H1 (cell line): ENCODE data around the gene EPHA7. TPM values are rescaled to one million over a fixed set of nuclear protein-coding genes. Genes with fewer than 3 reads are reported as not detected.

ENCODE experiments used
- CTCF ChIA-PET: fragments of 300-600 bp; sonication (Branson Sonifier 250); formaldehyde crosslinking; loops from one replicate; lab custom pipeline; 2021; ENCODE audit not compliant: partially characterized antibody; lab: Charles Lee
- POLR2A ChIA-PET: fragments of 300-600 bp; sonication (Branson Sonifier 250); formaldehyde crosslinking; loops from one replicate; lab custom pipeline; 2021; ENCODE audit warnings: inconsistent platforms; ENCODE audit not compliant: partially characterized antibody; lab: Charles Lee
- DNase-seq, 2 experiments: peaks; one replicate each; pipeline versions ENCODE4 v3.0.0 to v3.0.0-alpha.2; 2010 to 2022; ENCODE audit warnings: low spot score in 2 of 2, low read depth in 1 of 2, mixed read lengths in 1 of 2
- FAIRE-seq: peaks from 2 replicates; lab custom pipeline; 2011; peaks lifted over from hg19 to GRCh38; lab: Jason Lieb, UNC
- H2AFZ ChIP-seq: 2 replicates; pipeline ENCODE4 v1.8.1; 2012; ENCODE audit warnings: low read length, inconsistent platforms
- H2AK5ac ChIP-seq: 2 replicates; pipeline ENCODE4 v1.6.1; 2013; ENCODE audit warnings: low read depth, low read length
- H2BK120ac ChIP-seq: replicated peaks from 2 replicates; pipeline ENCODE3; 2013; ENCODE audit warnings: low read depth, low read length, inconsistent platforms
- H2BK12ac ChIP-seq: 2 replicates; pipeline ENCODE4 v1.6.1; 2013; ENCODE audit warnings: low read depth, low read length
- H2BK15ac ChIP-seq: 2 replicates; pipeline ENCODE4 v1.6.1; 2013; ENCODE audit warnings: low read length
- H2BK20ac ChIP-seq: 2 replicates; pipeline ENCODE4 v1.6.1; 2013; ENCODE audit warnings: low read length
- H2BK5ac ChIP-seq: 2 replicates; pipeline ENCODE4 v1.6.1; 2013; ENCODE audit warnings: low read depth, low read length
- H3K14ac ChIP-seq: 2 replicates; pipeline ENCODE4 v1.6.1; 2013; ENCODE audit warnings: inconsistent platforms; ENCODE audit not compliant: insufficient read length
- H3K18ac ChIP-seq: 2 replicates; pipeline ENCODE4 v1.6.1; 2013; ENCODE audit warnings: low read length; ENCODE audit errors: extremely low read depth
- H3K23ac ChIP-seq: 2 replicates; pipeline ENCODE4 v1.6.1; 2013; ENCODE audit warnings: inconsistent platforms; ENCODE audit not compliant: insufficient read length
- H3K23me2 ChIP-seq: 2 replicates; pipeline ENCODE4 v1.6.1; 2013; ENCODE audit warnings: low read depth, low read length
- H3K27ac ChIP-seq: 2 replicates; pipeline ENCODE4 v1.6.1; 2011; ENCODE audit warnings: low read depth, low read length, inconsistent platforms
- H3K27me3 ChIP-seq, 4 experiments: replicated peaks in 1 of 4; 1 replicate in 1 of 4; 2 replicates in 3 of 4; pipeline versions ENCODE4 v1.6.1 to v1.8.1; 2011 to 2013; ENCODE audit warnings: low read length in 3 of 4, mild to moderate bottlenecking in 3 of 4, inconsistent platforms in 2 of 4, mixed read lengths in 2 of 4, moderate library complexity in 1 of 4; ENCODE audit not compliant: control insufficient read depth in 3 of 4, insufficient read depth in 3 of 4; ENCODE audit errors: extremely low read depth in 1 of 4
- H3K36me3 ChIP-seq, 4 experiments: 2 replicates each; pipeline versions ENCODE4 v1.6.1 to v1.8.1; 2011 to 2013; ENCODE audit warnings: mild to moderate bottlenecking in 4 of 4, low read length in 3 of 4, moderate library complexity in 2 of 4, control low read depth in 1 of 4, inconsistent platforms in 1 of 4; ENCODE audit not compliant: insufficient read depth in 4 of 4, control insufficient read depth in 2 of 4
- H3K4ac ChIP-seq: replicated peaks from 2 replicates; pipeline ENCODE3; 2013; ENCODE audit warnings: low read length, low read depth, mixed read lengths, inconsistent platforms; ENCODE audit not compliant: insufficient read length
- H3K4me1 ChIP-seq, 4 experiments: replicated peaks in 1 of 4; 1 replicate in 1 of 4; 2 replicates in 3 of 4; pipeline versions ENCODE4 v1.6.1 to v1.8.1; 2011 to 2013; ENCODE audit warnings: low read length in 3 of 4, inconsistent platforms in 2 of 4, mixed read lengths in 1 of 4; ENCODE audit not compliant: insufficient read depth in 4 of 4, control insufficient read depth in 3 of 4
- H3K4me2 ChIP-seq, 2 experiments: 2 replicates each; pipeline versions ENCODE4 v1.6.1 to v1.8.1; 2011 to 2013; ENCODE audit warnings: low read depth in 2 of 2, low read length in 2 of 2, control low read depth in 1 of 2, inconsistent platforms in 1 of 2, mild to moderate bottlenecking in 1 of 2; ENCODE audit not compliant: insufficient read depth in 1 of 2
- H3K4me3 ChIP-seq, 4 experiments: fragments of 200-600, 300-600 bp in 1 of 4; sonication (generic), shearing (Covaris generic), sonication (Bioruptor Twin) in 1 of 4; 2 replicates each; pipeline versions ENCODE4 v1.5.1 to v1.8.1; 2011 to 2016; ENCODE audit warnings: low read length in 4 of 4, low read depth in 3 of 4, control low read depth in 2 of 4, inconsistent platforms in 2 of 4, mild to moderate bottlenecking in 2 of 4, mixed read lengths in 1 of 4, moderate library complexity in 1 of 4; ENCODE audit not compliant: insufficient read depth in 2 of 4; ENCODE audit errors: extremely low read depth in 1 of 4
- H3K56ac ChIP-seq: replicated peaks from 2 replicates; pipeline ENCODE3; 2013; ENCODE audit warnings: low read depth, mild to moderate bottlenecking, mixed read lengths, low read length, inconsistent platforms; ENCODE audit not compliant: insufficient read length
- H3K79me1 ChIP-seq: 2 replicates; pipeline ENCODE4 v1.6.1; 2013; ENCODE audit warnings: low read depth, low read length, control low read depth
- H3K79me2 ChIP-seq, 2 experiments: 2 replicates each; pipeline versions ENCODE4 v1.6.1 to v1.8.1; 2012 to 2013; ENCODE audit warnings: low read length in 2 of 2, mild to moderate bottlenecking in 2 of 2, inconsistent platforms in 1 of 2; ENCODE audit not compliant: insufficient read depth in 2 of 2, control insufficient read depth in 1 of 2
- H3K9ac ChIP-seq, 4 experiments: replicated peaks in 1 of 4; 1 replicate in 1 of 4; 2 replicates in 3 of 4; pipeline versions ENCODE4 v1.6.1 to v1.8.1; 2011 to 2013; ENCODE audit warnings: low read depth in 3 of 4, low read length in 3 of 4, control low read depth in 2 of 4, mild to moderate bottlenecking in 2 of 4, moderate library complexity in 2 of 4, inconsistent platforms in 1 of 4; ENCODE audit errors: extremely low read depth in 1 of 4
- H3K9me3 ChIP-seq, 2 experiments: 2 replicates each; pipeline versions ENCODE4 v1.6.1 to v1.8.1; 2012 to 2013; ENCODE audit warnings: mild to moderate bottlenecking in 2 of 2, moderate library complexity in 2 of 2, control low read depth in 1 of 2, inconsistent platforms in 1 of 2, low read depth in 1 of 2, low read length in 1 of 2, mixed read lengths in 1 of 2; ENCODE audit not compliant: insufficient read depth in 2 of 2
- H4K20me1 ChIP-seq, 2 experiments: replicated peaks in 1 of 2; 2 replicates each; pipeline versions ENCODE3 to v1.8.1; 2011 to 2013; ENCODE audit warnings: inconsistent platforms in 2 of 2, low read length in 2 of 2, mild to moderate bottlenecking in 1 of 2; ENCODE audit not compliant: insufficient read depth in 2 of 2, control insufficient read depth in 1 of 2
- H4K5ac ChIP-seq: 2 replicates; pipeline ENCODE4 v1.6.1; 2013; ENCODE audit warnings: low read length, low read depth, mixed read lengths, inconsistent platforms; ENCODE audit not compliant: insufficient read length
- H4K8ac ChIP-seq: 2 replicates; pipeline ENCODE4 v1.8.0; 2013; ENCODE audit warnings: mild to moderate bottlenecking, moderate library complexity, low read length, inconsistent platforms; ENCODE audit not compliant: insufficient read depth; ENCODE audit errors: extremely low read depth
- H4K91ac ChIP-seq: replicated peaks from 2 replicates; pipeline ENCODE3; 2013; ENCODE audit warnings: low read length, mixed read lengths, inconsistent platforms; ENCODE audit not compliant: insufficient read length
- SRF ChIP-seq: IDR thresholded peaks from 2 replicates; pipeline ENCODE4 v1.6.1; 2011; ENCODE audit warnings: mild to moderate bottlenecking, low read depth, low read length, moderate library complexity
- WGBS, 2 experiments: shearing (Covaris generic) in 1 of 2; methylation state at CpG; one replicate each; pipeline versions ENCODE4 v1.1.6 to v1.1.7; 2013 to 2015; ENCODE audit warnings: low lambda C conversion rate in 2 of 2, mixed read lengths in 2 of 2, inconsistent platforms in 1 of 2, low coverage in 1 of 2, missing lambda C conversion rate in 1 of 2; ENCODE audit not compliant: insufficient replicate concordance in 2 of 2, insufficient coverage in 1 of 2, insufficient read length in 1 of 2; ENCODE audit errors: extremely low coverage in 1 of 2, missing lambda C conversion rate in 1 of 2; 5-methylcytosine and 5-hydroxymethylcytosine counted together
- polyA plus RNA-seq, 7 experiments: library from polyadenylated mRNA; depleted of rRNA in 3 of 7; stranded (reverse) in 5 of 7; unstranded in 2 of 7; fragments of >200 nt in 5 of 7; fragments of 200-250 nt in 2 of 7; gene quantifications; 1 replicate in 5 of 7; 2 replicates in 1 of 7; 4 replicates in 1 of 7; pipeline versions ENCODE4 v1.2.1 to v1.2.3, GENCODE V29; 2011 to 2013; ENCODE audit warnings: missing spikeins in 2 of 7, mixed read lengths in 2 of 7
- total RNA-seq: library from RNA; stranded (reverse); fragmentation: NEBNext Ultra II Directional; extraction: Animal tissue kit (Norgen Biotek cat#: 25700); gene quantifications from 2 replicates; pipeline ENCODE4 v1.2.1, GENCODE V29; 2021

Gene EPHA7
- total and polyA plus RNA-seq, 2 of the 8 experiments (the other 6 are each of a cell fraction or from before 2014, with no cell fraction given), result 1.3 to 6.8 TPM

GRCh38 chr6:93243231-93243778 is 176.1 kb downstream of the EPHA7 start:
- 0 out of 7 replicates have a peak, but pooled peaks cover 0 to 2% (median 0%) of the 10 kb centered on the region in 4 experiments for H3K4me1 ChIP-seq
- WGBS, 2 experiments, result 93% methylated on average over 1 of the region's 1 CpG; no CpG with 5 or more reads in 1 of the 2 experiments
- H2BK12ac ChIP-seq, result no peak overlapping the region
- no peak overlapping the region for H4K8ac ChIP-seq
- H3K18ac ChIP-seq, result no peak overlapping the region
- no peaks in the 10 kb centered on the region for H3K79me1 ChIP-seq
- H4K5ac ChIP-seq, result no peak overlapping the region
- H3K9me3 ChIP-seq, result no peaks in the 10 kb centered on the region
- no peak overlapping the region for H2BK5ac ChIP-seq
- no peak overlapping the region for H3K23ac ChIP-seq
- FAIRE-seq (no peak), DNase-seq (no peak)
- no peak overlapping the region for H2BK15ac ChIP-seq
- no peak overlapping the region for H2BK120ac ChIP-seq
- no peaks in the 10 kb centered on the region for H4K20me1 ChIP-seq
- POLR2A ChIA-PET, result no interaction called here
- H3K4ac ChIP-seq, result no peak overlapping the region
- no peak overlapping the region for H3K4me2 ChIP-seq
- no peak overlapping the region for H3K4me3 ChIP-seq
- H2AFZ ChIP-seq, result no peak overlapping the region
- no peak overlapping the region for H2AK5ac ChIP-seq
- H3K9ac ChIP-seq, result no peak overlapping the region
- no peaks in the 10 kb centered on the region for H3K36me3 ChIP-seq
- H3K14ac ChIP-seq, result no peak overlapping the region
- no peaks in the 10 kb centered on the region for H3K79me2 ChIP-seq
- CTCF ChIA-PET, result no interaction called here
- no peak overlapping the region for H2BK20ac ChIP-seq
- H3K27ac ChIP-seq, result no peak overlapping the region
- no peak overlapping the region for H4K91ac ChIP-seq
- no peak overlapping the region for H3K56ac ChIP-seq
- H3K23me2 ChIP-seq, result no peaks in the 10 kb centered on the region
- H3K27me3 ChIP-seq, result no peaks in the 10 kb centered on the region
- TF ChIP-seq SRF, result no peak
